Activated CD8-positive, alpha-beta memory T cell treated with anti-CD3 and anti-CD28 coated beads, Interleukin-2, amount 50 U/mL, for 1 hour (primary cell): ENCODE results near the gene CD151.

ENCODE experiments used
- DNase-seq: peaks from one replicate; pipeline ENCODE4 v3.0.0-alpha.2; 2020; ENCODE audit errors: extremely low read depth

CD151 gene

GRCh38 chr11:858053-858761 is 25.5 kb downstream of the CD151 start:
- DNase-seq = no peak

GRCh38 chr11:858762-859339 is 26.1 kb downstream of the CD151 start:
- no peak for DNase-seq

- no peak for DNase-seq
Observed at GRCh38 chr11:859394-860131, 26.8 kb downstream of the CD151 start.

GRCh38 chr11:860234-861104 is 27.7 kb downstream of the CD151 start:
- DNase-seq = no peak

- DNase-seq = no peak
Observed at GRCh38 chr11:861105-861479, 28.3 kb downstream of the CD151 start.

- no peak for DNase-seq
Observed at GRCh38 chr11:862081-862661, 29.4 kb downstream of the CD151 start.

GRCh38 chr11:862696-863022 is 29.9 kb downstream of the CD151 start:
- DNase-seq = no peak

GRCh38 chr11:863023-863909 is 30.5 kb downstream of the CD151 start:
- DNase-seq = no peak

GRCh38 chr11:863910-864827 is 31.4 kb downstream of the CD151 start:
- no peak for DNase-seq

- DNase-seq = no peak
Observed at GRCh38 chr11:864898-865297, 32.1 kb downstream of the CD151 start.

GRCh38 chr11:865462-866430 is 33.0 kb downstream of the CD151 start:
- DNase-seq = no peak

- no peak for DNase-seq
Observed at GRCh38 chr11:866481-866880, 33.7 kb downstream of the CD151 start.

- no peak for DNase-seq
Observed at GRCh38 chr11:867856-868358, 35.2 kb downstream of the CD151 start.

GRCh38 chr11:868394-868793 is 35.6 kb downstream of the CD151 start:
- DNase-seq = no peak

- no peak for DNase-seq
Observed at GRCh38 chr11:868802-869201, 36.0 kb downstream of the CD151 start.

- no peak for DNase-seq
Observed at GRCh38 chr11:869399-870126, 36.8 kb downstream of the CD151 start.

GRCh38 chr11:870127-870413 is 37.3 kb downstream of the CD151 start:
- DNase-seq = no peak

GRCh38 chr11:870418-870817 is 37.7 kb downstream of the CD151 start:
- no peak for DNase-seq
